Endothelial cell of umbilical vein (primary cell): ENCODE data around the gene MYOZ3. TPM values are rescaled to one million over a fixed set of nuclear protein-coding genes. Genes with fewer than 3 reads are reported as not detected.

Experiments
- BruUV-seq: library from RNA; stranded (reverse); fragments of 400-500 nt; replicated peaks from 2 replicates; lab custom pipeline; 2021; lab: Mats Ljungman, UMichigan
- CTCF ChIA-PET: fragments of 300-600, 350-600 bp; sonication (Branson Sonifier 250); formaldehyde crosslinking; loops from one replicate; lab custom pipeline; 2021; ENCODE audit warnings: antibody characterized with exemption, inconsistent platforms; lab: Charles Lee
- POLR2A ChIA-PET: fragments of 300-600, 350-600 bp; sonication (Branson Sonifier 250); formaldehyde crosslinking; loops from one replicate; lab custom pipeline; 2021; ENCODE audit warnings: antibody characterized with exemption, inconsistent platforms; lab: Charles Lee
- DNase-seq: peaks from one replicate; pipeline ENCODE4 v3.0.0-alpha.2; 2011; ENCODE audit warnings: low read depth, low spot score
- FAIRE-seq: peaks from 2 replicates; lab custom pipeline; 2011; peaks lifted over from hg19 to GRCh38; lab: Jason Lieb, UNC
- H2AFZ ChIP-seq: 2 replicates; pipeline ENCODE4 v1.6.0; 2012; ENCODE audit warnings: low read depth, low read length, control low read depth, inconsistent platforms
- H3K27ac ChIP-seq: 2 replicates; pipeline ENCODE4 v1.5.1; 2011; ENCODE audit warnings: low read depth, mild to moderate bottlenecking, control low read depth, low read length, moderate library complexity; ENCODE audit not compliant: insufficient read depth
- H3K27me3 ChIP-seq, 2 experiments: 2 replicates each; pipeline versions ENCODE4 v1.6.0 to v1.6.1; 2011; ENCODE audit warnings: low read length in 2 of 2, mixed read lengths in 1 of 2; ENCODE audit not compliant: control insufficient read depth in 2 of 2, insufficient read depth in 2 of 2
- H3K36me3 ChIP-seq, 2 experiments: 2 replicates in 1 of 2; 3 replicates in 1 of 2; pipeline ENCODE4 v1.5.1; 2011; ENCODE audit warnings: low read length in 2 of 2, mild to moderate bottlenecking in 1 of 2, moderate library complexity in 1 of 2; ENCODE audit not compliant: control insufficient read depth in 2 of 2, insufficient read depth in 2 of 2; ENCODE audit errors: extremely low read depth in 1 of 2
- H3K4me1 ChIP-seq: 3 replicates; pipeline ENCODE4 v1.5.1; 2011; ENCODE audit warnings: mild to moderate bottlenecking, low read length; ENCODE audit not compliant: control insufficient read depth, insufficient read depth; ENCODE audit errors: extremely low read depth
- H3K4me2 ChIP-seq: 2 replicates; pipeline ENCODE4 v1.6.1; 2011; ENCODE audit warnings: low read length, control low read depth, mixed read lengths; ENCODE audit not compliant: insufficient read depth
- H3K4me3 ChIP-seq, 3 experiments: fragments of 200-600 bp in 1 of 3; sonication (generic), shearing (Covaris generic) in 1 of 3; replicated peaks in 1 of 3; 2 replicates each; pipeline ENCODE4 v1.5.1; 2011 to 2016; ENCODE audit warnings: control low read depth in 3 of 3, low read length in 3 of 3, mild to moderate bottlenecking in 2 of 3, inconsistent platforms in 1 of 3, low read depth in 1 of 3, moderate library complexity in 1 of 3; ENCODE audit not compliant: insufficient read depth in 1 of 3
- H3K79me2 ChIP-seq: 2 replicates; pipeline ENCODE4 v1.6.0; 2012; ENCODE audit warnings: low read length, inconsistent platforms; ENCODE audit not compliant: control insufficient read depth, insufficient read depth
- H3K9ac ChIP-seq: replicated peaks from 2 replicates; pipeline ENCODE3; 2011; ENCODE audit warnings: low read length, control low read depth; ENCODE audit not compliant: insufficient read depth; ENCODE audit errors: extremely low read depth
- H3K9me1 ChIP-seq: replicated peaks from 3 replicates; pipeline ENCODE4 v1.6.0; 2011; ENCODE audit warnings: mild to moderate bottlenecking, low read length; ENCODE audit not compliant: control insufficient read depth, insufficient read depth; ENCODE audit errors: extremely low read depth
- H3K9me3 ChIP-seq: replicated peaks from 2 replicates; pipeline ENCODE4 v1.5.1; 2012; ENCODE audit warnings: low read length, inconsistent platforms; ENCODE audit not compliant: control insufficient read depth, insufficient read depth
- H4K20me1 ChIP-seq: replicated peaks from 2 replicates; pipeline ENCODE3; 2011; ENCODE audit warnings: mild to moderate bottlenecking, low read length; ENCODE audit not compliant: control insufficient read depth, insufficient read depth; ENCODE audit errors: extremely low read depth
- EZH2 ChIP-seq: IDR thresholded peaks from 2 replicates; pipeline ENCODE4 v1.6.1; 2012; ENCODE audit warnings: borderline replicate concordance, low read depth, mild to moderate bottlenecking, moderate library complexity, low read length, inconsistent platforms; ENCODE audit not compliant: severe bottlenecking
- FOS ChIP-seq: IDR thresholded peaks from 2 replicates; pipeline ENCODE4 v1.6.1; 2011; ENCODE audit warnings: mild to moderate bottlenecking, low read length, moderate library complexity, borderline replicate concordance; ENCODE audit not compliant: insufficient read depth
- GATA2 ChIP-seq: IDR thresholded peaks from 2 replicates; pipeline ENCODE4 v1.7.0; 2011; ENCODE audit warnings: low read depth, mild to moderate bottlenecking, moderate library complexity, mixed read lengths, low read length; ENCODE audit not compliant: insufficient read length, insufficient read depth
- JUN ChIP-seq: IDR thresholded peaks from 2 replicates; pipeline ENCODE4 v1.6.1; 2011; ENCODE audit warnings: borderline replicate concordance, low read depth; ENCODE audit not compliant: insufficient read length, insufficient read depth
- MYC ChIP-seq: IDR thresholded peaks from one replicate; pipeline ENCODE4 v1.6.1; 2011; ENCODE audit warnings: mild to moderate bottlenecking, low read depth, low read length
- POLR2A ChIP-seq: IDR thresholded peaks from 2 replicates; pipeline ENCODE4 v1.6.1; 2012; ENCODE audit warnings: low read depth, mild to moderate bottlenecking, control low read depth, low read length
- POLR2AphosphoS5 ChIP-seq: IDR thresholded peaks from 2 replicates; pipeline ENCODE4 v1.6.1; 2012; ENCODE audit warnings: low read depth, mild to moderate bottlenecking, control low read depth, low read length, moderate library complexity; ENCODE audit not compliant: insufficient read depth
- dilution Hi-C: fragments of 300-500 bp; cut with MboI; formaldehyde crosslinking; loops from one replicate; pipeline ENCODE4 v1.15.0; 2019; ENCODE audit warnings: low sequenced_read_pairs; ENCODE audit not compliant: extremely low pct_ligation_motif_present
- intact Hi-C: fragments of 100-400 bp; cut with micrococcal nuclease; formaldehyde crosslinking; loops from one replicate; pipeline ENCODE4 v1.10.0; 2022
- polyA plus RNA-seq, 4 experiments: library from polyadenylated mRNA; depleted of rRNA in 3 of 4; stranded (reverse) in 3 of 4; unstranded in 1 of 4; fragments of >200 nt; gene quantifications; 2 replicates each; pipeline versions ENCODE4 v1.2.1 to v1.2.3, GENCODE V29; 2011 to 2012; ENCODE audit warnings: missing spikeins in 1 of 4
- total RNA-seq: library from RNA; stranded (reverse); gene quantifications from 2 replicates; pipeline ENCODE4 v1.2.3, GENCODE V29; 2021
- TF ChIP-seq, protein P1 (sequence below), 2 donors: IDR thresholded peaks; 1 replicate in 1 of 2; 2 replicates in 1 of 2; pipeline ENCODE4 v1.5.1; 2011; ENCODE audit warnings: low read length in 2 of 2, mild to moderate bottlenecking in 2 of 2, moderate library complexity in 2 of 2, control low read depth in 1 of 2, inconsistent platforms in 1 of 2, low read depth in 1 of 2; ENCODE audit not compliant: insufficient read depth in 1 of 2; ENCODE audit errors: extremely low read depth in 1 of 2
- TF ChIP-seq, protein P2 (sequence below): IDR thresholded peaks from 2 replicates; pipeline ENCODE4 v1.6.1; 2011; ENCODE audit not compliant: insufficient read depth, insufficient read length

Gene MYOZ3
- total and polyA plus RNA-seq, 2 donors (not counting 3 experiments of a cell fraction or from before 2014, with no cell fraction given): 0.43 to 1.1 TPM

GRCh38 chr5:150638053-150638444 is 23.0 kb upstream of the MYOZ3 start:
- ChIA-PET CTCF (interaction anchor here (0.6 to 2.5 kb wide), 6 partner anchors 16 to 120 kb away, joined by 3 to 8 read pairs (median 4); no protein-coding TSS in a partner anchor), POLR2A (no interaction called here)
- Histone ChIP-seq H4K20me1 (no peaks in the 10 kb centered on the region), H3K9me1 (no peaks in the 10 kb centered on the region), H3K36me3 (peaks cover 0 to 10% of the 10 kb centered on the region in 2 experiments), H3K4me3 (no peak overlapping the region), H3K79me2 (peaks cover 12% of the 10 kb centered on the region), H3K4me1 (peaks cover 65% of the 10 kb centered on the region), H3K9me3 (no peaks in the 10 kb centered on the region), H3K27me3 (no peaks in the 10 kb centered on the region), H2AFZ (no peak overlapping the region), H3K27ac (peak overlapping the region; percentile 98), H3K4me2 (no peak overlapping the region), H3K9ac (no peak overlapping the region)
- DNase-seq (no peak), FAIRE-seq (no peak)
- intact Hi-C loops: no loop called here
- dilution Hi-C loops: no loop called here
- BruUV-seq: no TSS peak
- no peak for TF ChIP-seq POLR2A

DNA sequence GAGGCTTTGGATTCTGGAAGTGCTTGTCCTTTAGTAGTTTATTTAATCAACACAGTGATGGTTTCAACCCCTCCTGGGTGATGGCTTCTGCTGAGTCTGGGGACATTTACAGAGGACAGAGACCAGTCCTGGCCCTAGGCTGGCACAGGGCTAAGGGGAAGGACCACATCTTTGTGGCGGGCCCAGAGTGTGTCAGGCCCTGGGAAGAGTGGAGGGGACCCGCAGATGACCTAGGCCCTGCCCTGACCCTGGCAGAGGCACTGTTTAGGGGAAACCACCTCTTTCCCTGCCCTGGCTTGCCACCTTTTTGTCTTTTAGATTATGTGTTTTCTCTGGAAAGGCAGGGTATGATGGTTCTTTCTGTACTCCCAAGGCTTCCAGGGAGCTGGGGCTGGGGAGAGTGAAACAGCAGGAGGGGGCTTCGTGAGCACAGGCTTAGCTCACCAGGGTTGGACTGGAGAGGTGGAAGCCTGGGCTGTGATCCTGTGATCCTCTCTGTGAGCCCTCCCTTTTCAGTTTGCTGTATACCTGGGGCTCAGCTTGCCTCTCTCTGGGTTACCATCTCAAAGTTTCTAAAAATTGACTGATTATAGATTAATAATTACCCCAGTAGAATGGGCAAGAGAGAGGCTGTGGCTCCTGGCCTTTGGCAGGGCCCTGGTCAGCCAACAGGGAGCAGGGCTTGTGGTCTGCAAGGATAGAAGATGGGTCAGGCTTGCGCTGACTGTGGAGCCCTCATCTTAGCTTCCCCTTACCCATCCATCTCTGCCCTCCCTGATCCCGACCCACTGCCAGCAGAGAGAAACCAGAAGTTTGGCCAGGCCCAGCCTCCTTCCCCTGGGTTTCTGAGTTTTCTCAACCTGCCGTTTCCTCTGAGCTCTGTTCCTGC is 22.3 kb upstream of the MYOZ3 start:
- H3K4me3 ChIP-seq: no peak overlapping the region
- no TSS peak for BruUV-seq
- no peaks in the 10 kb centered on the region for H3K9me1 ChIP-seq
- H3K4me2 ChIP-seq: no peak overlapping the region
- H2AFZ ChIP-seq: no peak overlapping the region
- H3K27ac ChIP-seq: peak overlapping the region; percentile 98
- TF ChIP-seq FOS (no peak), POLR2A (no peak), POLR2AphosphoS5 (no peak), JUN (no peak), GATA2 (no peak), EZH2 (no peak), MYC (no peak)
- TF ChIP-seq, protein P1, sequence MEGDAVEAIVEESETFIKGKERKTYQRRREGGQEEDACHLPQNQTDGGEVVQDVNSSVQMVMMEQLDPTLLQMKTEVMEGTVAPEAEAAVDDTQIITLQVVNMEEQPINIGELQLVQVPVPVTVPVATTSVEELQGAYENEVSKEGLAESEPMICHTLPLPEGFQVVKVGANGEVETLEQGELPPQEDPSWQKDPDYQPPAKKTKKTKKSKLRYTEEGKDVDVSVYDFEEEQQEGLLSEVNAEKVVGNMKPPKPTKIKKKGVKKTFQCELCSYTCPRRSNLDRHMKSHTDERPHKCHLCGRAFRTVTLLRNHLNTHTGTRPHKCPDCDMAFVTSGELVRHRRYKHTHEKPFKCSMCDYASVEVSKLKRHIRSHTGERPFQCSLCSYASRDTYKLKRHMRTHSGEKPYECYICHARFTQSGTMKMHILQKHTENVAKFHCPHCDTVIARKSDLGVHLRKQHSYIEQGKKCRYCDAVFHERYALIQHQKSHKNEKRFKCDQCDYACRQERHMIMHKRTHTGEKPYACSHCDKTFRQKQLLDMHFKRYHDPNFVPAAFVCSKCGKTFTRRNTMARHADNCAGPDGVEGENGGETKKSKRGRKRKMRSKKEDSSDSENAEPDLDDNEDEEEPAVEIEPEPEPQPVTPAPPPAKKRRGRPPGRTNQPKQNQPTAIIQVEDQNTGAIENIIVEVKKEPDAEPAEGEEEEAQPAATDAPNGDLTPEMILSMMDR (IDR thresholded peaks at IDR 0.05; ENCODE audit: extremely low read depth in 1 of 2, insufficient read depth in 1 of 2, low read depth in 1 of 2, low read length in 2 of 2): no peak
- TF ChIP-seq, protein P2, sequence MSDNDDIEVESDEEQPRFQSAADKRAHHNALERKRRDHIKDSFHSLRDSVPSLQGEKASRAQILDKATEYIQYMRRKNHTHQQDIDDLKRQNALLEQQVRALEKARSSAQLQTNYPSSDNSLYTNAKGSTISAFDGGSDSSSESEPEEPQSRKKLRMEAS: no peak
- peaks cover 65% of the 10 kb centered on the region for H3K4me1 ChIP-seq
- intact Hi-C loops: no loop called here
- peaks cover 0 to 10% of the 10 kb centered on the region in 2 experiments for H3K36me3 ChIP-seq
- no peaks in the 10 kb centered on the region for H3K9me3 ChIP-seq
- dilution Hi-C loops: no loop called here
- CTCF ChIA-PET: interaction anchor here (0.8 to 6.8 kb wide), 6 partner anchors 15 to 78 kb away, joined by 3 to 52 read pairs (median 7); no protein-coding TSS in a partner anchor
- H3K9ac ChIP-seq: no peak overlapping the region
- DNase-seq: no peak
- POLR2A ChIA-PET: no interaction called here
- peak; percentile 60 for FAIRE-seq
- no peaks in the 10 kb centered on the region for H4K20me1 ChIP-seq
- H3K79me2 ChIP-seq: peaks cover 18% of the 10 kb centered on the region
- H3K27me3 ChIP-seq: no peaks in the 10 kb centered on the region
